PFSK-1 (cell line): ENCODE measurements around the gene HUS1.

Source experiments
- POLR2AphosphoS5 ChIP-seq: IDR thresholded peaks from 2 replicates; pipeline ENCODE4 v1.6.1; 2012; ENCODE audit warnings: low read depth, mild to moderate bottlenecking, control low read depth, low read length, moderate library complexity
- REST ChIP-seq, 2 experiments: IDR thresholded peaks; 2 replicates each; pipeline versions ENCODE4 v1.6.1 to v1.8.0; 2011 to 2012; ENCODE audit warnings: low read depth in 2 of 2, low read length in 2 of 2, control low read depth in 1 of 2, inconsistent platforms in 1 of 2, mild to moderate bottlenecking in 1 of 2, moderate library complexity in 1 of 2; ENCODE audit not compliant: insufficient read depth in 1 of 2
- SIN3A ChIP-seq: IDR thresholded peaks from 2 replicates; pipeline ENCODE4 v1.6.1; 2012; ENCODE audit warnings: mild to moderate bottlenecking, low read length, moderate library complexity, borderline replicate concordance; ENCODE audit not compliant: insufficient read depth

DNA sequence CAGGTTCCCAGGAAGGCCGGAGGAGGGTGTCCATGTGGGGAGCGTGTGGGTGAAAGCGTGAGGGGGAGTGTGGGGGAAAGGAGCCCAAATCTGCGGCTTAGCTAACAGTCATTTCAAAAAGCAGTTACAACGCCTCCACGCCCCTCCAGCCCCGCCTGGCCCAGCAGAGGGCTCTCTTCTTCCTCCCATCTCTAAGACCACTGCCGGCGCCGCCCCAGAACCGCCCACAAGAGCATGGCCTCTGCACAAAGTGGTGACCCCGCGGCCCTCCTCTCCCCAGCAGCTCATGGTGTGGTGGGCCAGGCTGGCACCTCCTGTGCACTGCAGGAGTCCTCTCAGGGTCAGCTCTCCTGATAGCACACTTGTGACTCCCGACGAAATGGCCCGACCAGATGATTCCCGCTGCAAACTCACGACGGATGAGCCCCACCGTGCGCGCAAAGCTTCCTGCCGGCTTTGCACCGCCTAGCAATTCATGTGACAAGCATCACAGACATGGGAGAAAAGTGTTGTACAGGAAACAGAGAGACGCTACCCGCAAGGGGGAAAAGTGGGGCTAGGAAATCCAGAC, 12.4 kb upstream of the HUS1 start:
- TF ChIP-seq REST (IDR thresholded peaks at IDR 0.05; ENCODE audit: insufficient read depth in 1 of 2, low read depth in 2 of 2, low read length in 2 of 2): no peak
- TF ChIP-seq POLR2AphosphoS5: peak; percentile 62; the same call in 1 of the 2 replicates
- peak; percentile 34; the same call in 1 of the 2 replicates for TF ChIP-seq SIN3A
